Inflammatory macrophage treated with lipopolysaccharide for 4 hours (primary cell): ENCODE data around the gene TENT4B.
"Not testable (repeated sequence)": the region's sequence is repeated elsewhere in the genome, so short reads cannot be mapped to it uniquely, and the experiment has no call there.

Experiments used
- DNase-seq: peaks from one replicate; pipeline ENCODE4 v3.0.0-alpha.2; 2020

Gene TENT4B

GRCh38 chr16:50155925-50156324 is 2.8 kb downstream of the TENT4B start:
- DNase-seq, result no peak

DNA sequence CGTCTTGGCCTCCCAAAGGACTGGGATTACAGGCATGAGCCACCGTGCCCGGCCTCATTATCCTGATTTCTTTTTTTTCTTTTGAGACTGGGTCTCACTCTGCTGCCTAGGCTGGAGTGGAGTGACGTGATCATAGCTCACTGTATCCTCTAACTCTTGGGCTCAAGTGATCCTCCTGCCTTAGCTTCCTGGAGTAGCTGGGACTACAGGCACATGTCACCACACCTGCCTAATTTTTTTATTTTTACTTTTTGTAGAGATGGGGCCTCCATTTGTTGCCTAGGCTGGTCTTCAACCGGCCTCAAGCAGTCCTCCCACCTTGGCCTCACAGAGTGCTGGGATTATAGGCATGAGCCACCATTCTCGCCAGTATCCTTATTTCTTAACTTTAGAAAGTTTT is 3.5 kb downstream of the TENT4B start:
- no peak for DNase-seq

GRCh38 chr16:50160495-50161164 is 7.5 kb downstream of the TENT4B start:
- DNase-seq, result no peak

DNA sequence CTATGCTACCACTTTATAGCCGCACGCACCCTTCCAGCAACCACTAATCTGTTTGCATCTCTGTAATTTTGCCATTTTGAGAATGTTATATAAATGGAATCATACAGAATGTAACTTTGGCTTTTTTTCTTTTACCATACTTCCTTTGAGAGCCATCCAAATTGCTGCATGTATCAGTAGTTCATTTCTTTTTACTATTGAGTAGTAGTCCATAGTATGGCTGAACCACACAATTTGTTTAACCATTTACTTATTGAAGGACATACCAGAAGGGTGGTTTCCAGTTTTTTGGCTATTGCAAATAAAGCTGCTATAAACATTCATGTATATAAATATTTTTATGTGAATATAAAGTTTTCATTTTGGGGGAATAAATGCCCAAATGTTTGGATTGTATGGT is 8.8 kb downstream of the TENT4B start:
- DNase-seq, result no peak

DNA sequence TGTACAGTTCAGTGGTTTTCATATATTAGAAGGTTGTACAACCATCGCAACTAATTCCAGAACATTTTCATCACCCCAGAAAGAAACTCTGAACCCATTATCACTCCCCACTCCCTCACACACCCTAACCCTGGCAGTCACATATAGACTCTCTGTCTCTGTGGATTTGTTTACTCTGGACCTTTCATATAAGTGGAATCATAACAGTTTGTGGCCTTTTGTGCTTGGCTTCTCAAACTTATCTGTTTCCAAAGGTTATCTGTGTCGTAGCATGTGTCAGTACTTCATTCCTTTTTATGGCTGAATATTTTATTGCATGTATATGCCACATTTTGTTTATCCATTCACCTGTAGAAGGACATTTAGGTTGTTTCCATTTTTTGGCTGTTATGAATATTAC is 12.4 kb downstream of the TENT4B start:
- DNase-seq, result no peak

- no peak for DNase-seq
Observed at GRCh38 chr16:50166511-50167500, 13.7 kb downstream of the TENT4B start.

DNA sequence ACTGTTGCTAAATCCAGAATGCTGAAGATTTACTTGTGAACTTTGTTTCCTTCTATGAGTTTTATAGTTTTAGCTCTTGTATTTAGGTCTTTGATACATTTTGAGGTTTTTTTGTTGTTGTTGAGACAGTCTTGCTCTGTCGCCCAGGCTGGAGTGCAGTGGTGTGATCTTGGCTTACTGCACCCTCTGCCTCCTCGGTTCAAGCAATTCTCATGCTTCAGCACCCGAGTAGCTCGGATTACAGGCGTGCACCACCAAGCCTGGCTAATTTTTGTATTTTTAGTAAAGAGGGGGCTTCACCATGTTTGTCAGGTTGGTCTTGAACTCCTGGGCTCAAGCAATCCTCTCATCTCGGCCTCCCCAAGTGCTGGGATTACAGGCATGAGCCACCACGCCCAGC is 14.4 kb downstream of the TENT4B start:
- no peak for DNase-seq

DNA sequence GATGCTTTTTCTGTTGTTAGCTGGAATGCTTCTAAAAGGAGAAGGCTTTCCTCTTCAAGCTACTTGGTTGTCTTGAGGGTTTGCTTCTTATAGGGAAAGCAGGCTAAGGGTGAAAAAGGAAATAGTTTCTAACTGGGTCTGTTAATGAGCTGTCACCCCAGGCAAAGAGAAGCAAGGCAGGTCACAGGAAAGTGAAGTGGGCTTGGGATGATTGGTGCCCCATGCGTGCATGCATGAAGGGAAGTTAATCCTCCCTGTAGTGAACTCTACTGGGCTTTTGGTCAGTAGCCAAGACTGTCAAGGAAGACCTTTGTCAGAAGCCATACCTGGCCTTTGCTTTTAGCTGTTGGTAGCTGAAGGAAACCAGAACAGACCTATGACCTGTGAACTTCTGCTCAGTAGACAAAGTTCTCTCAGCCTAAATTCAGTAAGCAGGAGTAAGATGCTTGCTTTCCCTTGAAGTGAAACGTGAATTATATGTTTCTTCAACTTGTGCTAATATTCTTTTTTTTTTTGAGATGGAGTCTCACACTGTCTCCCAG is 16.5 kb downstream of the TENT4B start:
- DNase-seq, result peak; percentile 39

DNA sequence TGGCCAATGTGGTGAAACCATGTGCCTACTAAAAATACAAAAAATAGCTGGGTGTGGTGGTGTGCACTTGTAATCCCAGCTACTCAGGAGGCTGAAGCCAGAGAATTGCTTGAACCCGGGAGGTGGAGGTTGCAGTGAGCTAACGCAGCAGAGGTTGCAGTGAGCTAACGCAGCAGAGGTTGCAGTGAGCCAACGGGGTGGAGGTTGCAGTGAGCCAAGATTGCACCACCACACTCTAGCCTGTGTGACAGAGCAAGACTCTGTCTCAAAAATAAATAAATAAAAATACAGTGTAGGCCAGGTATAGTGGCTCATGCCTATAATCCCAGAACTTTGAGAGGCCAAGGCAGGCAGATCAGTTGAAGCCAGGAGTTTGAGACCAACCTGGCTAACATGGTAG is 18.7 kb downstream of the TENT4B start:
- DNase-seq, result not testable (repeated sequence)

GRCh38 chr16:50172195-50172922 is 19.3 kb downstream of the TENT4B start:
- DNase-seq, result no peak

DNA sequence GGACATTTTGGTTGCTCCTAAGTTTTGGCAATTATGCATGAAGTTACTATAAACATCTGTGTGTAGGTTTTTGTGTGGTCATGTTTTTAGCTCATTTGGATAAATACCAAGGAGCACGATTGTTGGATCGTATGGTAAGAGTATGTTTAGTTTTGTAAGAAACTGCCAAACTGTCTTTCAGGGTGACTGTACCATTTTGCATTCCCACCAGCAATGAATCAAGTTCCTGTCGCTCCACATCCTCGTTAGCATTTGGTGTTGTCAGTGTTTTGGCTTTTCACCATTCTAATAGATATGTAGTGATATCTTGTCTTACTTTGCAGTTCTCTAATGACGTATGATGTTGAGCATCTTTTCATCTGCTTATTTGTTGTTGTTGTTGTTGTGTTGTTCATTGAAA is 20.2 kb downstream of the TENT4B start:
- DNase-seq, result no peak

GRCh38 chr16:50178491-50178941 is 25.4 kb downstream of the TENT4B start:
- DNase-seq, result no peak

DNA sequence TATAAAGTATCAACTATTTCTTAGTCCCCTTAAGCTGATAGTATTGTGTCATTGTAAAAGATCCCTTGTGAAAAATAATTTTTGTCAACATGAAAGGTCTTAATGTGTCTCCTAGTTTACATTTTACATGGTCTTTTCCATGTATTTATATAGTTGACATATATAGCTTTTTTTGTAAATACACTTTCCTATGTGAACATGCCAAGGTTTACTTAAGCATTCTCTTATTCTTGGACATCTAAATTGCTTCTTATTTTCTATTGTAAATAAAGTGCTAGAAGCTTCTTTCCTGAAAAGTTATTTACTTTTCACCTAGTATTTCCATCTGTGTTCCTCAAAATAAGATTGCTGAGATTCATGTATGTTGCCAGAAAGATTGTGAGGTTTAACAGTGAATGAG is 29.3 kb downstream of the TENT4B start:
- DNase-seq, result no peak

- DNase-seq, result no peak
Observed at GRCh38 chr16:50183316-50183715, 30.2 kb downstream of the TENT4B start.

GRCh38 chr16:50185005-50185505 is 31.9 kb downstream of the TENT4B start:
- DNase-seq, result no peak

- DNase-seq, result no peak
Observed at GRCh38 chr16:50188619-50189136, 35.6 kb downstream of the TENT4B start.

GRCh38 chr16:50190292-50190691 is 37.2 kb downstream of the TENT4B start:
- DNase-seq, result no peak

- DNase-seq, result no peak
Observed at GRCh38 chr16:50192386-50193050, 39.4 kb downstream of the TENT4B start.

GRCh38 chr16:50193594-50193993 is 40.5 kb downstream of the TENT4B start:
- DNase-seq, result no peak

DNA sequence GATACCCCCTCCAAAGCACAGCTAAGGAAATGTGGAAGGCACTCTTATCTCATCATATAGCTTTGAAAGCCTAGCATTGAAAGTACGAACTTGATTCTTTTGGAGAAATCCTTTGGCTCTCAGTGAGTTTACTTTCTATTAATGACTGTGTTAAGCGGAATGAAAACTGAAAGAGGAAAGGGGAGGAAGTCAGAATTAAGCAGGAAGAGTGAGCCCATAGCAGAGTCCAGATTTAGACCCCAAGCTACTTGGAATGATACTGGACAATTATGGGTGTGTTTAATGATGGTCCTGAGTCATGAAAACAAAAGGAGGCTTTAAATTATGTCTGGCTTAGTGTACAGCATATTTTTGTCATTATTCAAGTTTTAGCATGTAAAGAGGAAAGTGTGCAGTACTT is 42.2 kb downstream of the TENT4B start:
- DNase-seq, result peak; percentile 83

- DNase-seq, result no peak
Observed at GRCh38 chr16:50195756-50196155, 42.6 kb downstream of the TENT4B start.

GRCh38 chr16:50197582-50197981 is 44.5 kb downstream of the TENT4B start:
- peak; percentile 30 for DNase-seq
